ENCODE measurements around the gene MVB12B. TPM values are rescaled to one million over a fixed set of nuclear protein-coding genes. Genes with fewer than 3 reads are reported as not detected.

The MVB12B gene
- total and polyA plus RNA-seq, 8 donors = 2.3 to 21.9 (median 6.4) TPM

DNA sequence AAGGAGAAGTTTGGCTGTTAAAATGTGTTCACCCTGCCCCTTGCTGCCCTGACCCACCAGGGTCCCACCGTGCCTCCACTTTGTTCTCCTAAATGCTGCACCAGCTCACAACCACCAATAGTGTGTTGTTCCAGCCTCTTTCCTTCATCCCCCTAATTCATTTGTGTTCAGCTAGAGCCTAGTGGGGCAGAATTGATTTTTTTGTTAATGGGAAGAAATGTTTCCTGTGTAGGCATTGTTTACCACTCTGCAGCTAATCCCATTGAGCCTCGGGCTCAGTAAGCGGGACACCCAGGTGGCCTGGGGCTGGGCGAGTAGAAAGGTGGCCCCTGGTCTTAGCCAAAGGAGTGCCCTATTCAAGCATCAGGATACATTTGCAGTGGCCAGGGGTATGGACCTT, 127.6 kb downstream of the MVB12B start:
- peaks cover 0 to 53% (median 18%) of the 10 kb centered on the region in 4 donors for H3K36me3 ChIP-seq
- H3K27ac ChIP-seq = no peak overlapping the region
- no peak overlapping the region for H3K4me3 ChIP-seq
- no peaks in the 10 kb centered on the region for H3K27me3 ChIP-seq
- DNase-seq = no peak
- intact Hi-C loops (cut with DNase I; ENCODE audit: low total_unique reads) = no loop called here
- WGBS, 5 donors = 80 to 94% (median 89%) methylated on average over 4 of the region's 4 CpGs
- TF ChIP-seq POLR2A (IDR thresholded peaks at IDR 0.05) = no peak
- no peak for TF ChIP-seq POLR2AphosphoS5 (IDR thresholded peaks at IDR 0.05)
- no peak for TF ChIP-seq EP300 (IDR thresholded peaks at IDR 0.05)
- TF ChIP-seq, protein P1, sequence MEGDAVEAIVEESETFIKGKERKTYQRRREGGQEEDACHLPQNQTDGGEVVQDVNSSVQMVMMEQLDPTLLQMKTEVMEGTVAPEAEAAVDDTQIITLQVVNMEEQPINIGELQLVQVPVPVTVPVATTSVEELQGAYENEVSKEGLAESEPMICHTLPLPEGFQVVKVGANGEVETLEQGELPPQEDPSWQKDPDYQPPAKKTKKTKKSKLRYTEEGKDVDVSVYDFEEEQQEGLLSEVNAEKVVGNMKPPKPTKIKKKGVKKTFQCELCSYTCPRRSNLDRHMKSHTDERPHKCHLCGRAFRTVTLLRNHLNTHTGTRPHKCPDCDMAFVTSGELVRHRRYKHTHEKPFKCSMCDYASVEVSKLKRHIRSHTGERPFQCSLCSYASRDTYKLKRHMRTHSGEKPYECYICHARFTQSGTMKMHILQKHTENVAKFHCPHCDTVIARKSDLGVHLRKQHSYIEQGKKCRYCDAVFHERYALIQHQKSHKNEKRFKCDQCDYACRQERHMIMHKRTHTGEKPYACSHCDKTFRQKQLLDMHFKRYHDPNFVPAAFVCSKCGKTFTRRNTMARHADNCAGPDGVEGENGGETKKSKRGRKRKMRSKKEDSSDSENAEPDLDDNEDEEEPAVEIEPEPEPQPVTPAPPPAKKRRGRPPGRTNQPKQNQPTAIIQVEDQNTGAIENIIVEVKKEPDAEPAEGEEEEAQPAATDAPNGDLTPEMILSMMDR (IDR thresholded peaks at IDR 0.05) = no peak
- no peaks in the 10 kb centered on the region for H3K4me1 ChIP-seq
- no peaks in the 10 kb centered on the region for H3K9me3 ChIP-seq

DNA sequence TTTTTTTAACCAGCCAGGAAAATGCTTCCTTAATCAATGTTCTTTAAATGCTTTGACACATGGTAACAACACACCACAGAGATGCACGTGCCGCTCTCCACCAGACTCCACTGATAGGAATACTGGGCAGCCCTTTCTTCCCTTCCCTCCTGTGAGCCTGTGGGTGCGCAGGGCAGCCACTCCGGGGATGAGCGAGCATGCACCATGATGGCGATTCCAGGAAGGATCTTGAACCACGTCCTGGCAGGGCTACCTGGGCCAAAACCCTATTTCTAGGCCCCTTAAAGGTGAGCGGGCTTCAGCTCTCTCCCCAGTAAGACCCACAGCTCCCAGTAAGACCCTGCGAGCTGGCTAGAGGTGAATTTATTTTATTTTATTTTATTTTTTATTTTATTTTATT, 128.2 kb downstream of the MVB12B start:
- H3K4me1 ChIP-seq = peaks cover 0 to 4% (median 0%) of the 10 kb centered on the region in 4 donors
- no peak for DNase-seq
- H3K27ac ChIP-seq = no peak overlapping the region
- intact Hi-C loops (cut with DNase I; ENCODE audit: low total_unique reads) = no loop called here
- TF ChIP-seq POLR2A (IDR thresholded peaks at IDR 0.05) (no peak), POLR2AphosphoS5 (IDR thresholded peaks at IDR 0.05) (no peak), EP300 (IDR thresholded peaks at IDR 0.05) (no peak)
- TF ChIP-seq, protein P1 (IDR thresholded peaks at IDR 0.05) = no peak
- no peaks in the 10 kb centered on the region for H3K9me3 ChIP-seq
- WGBS, 5 donors = 91 to 99% (median 97%) methylated on average over 9 of the region's 9 CpGs
- no peak overlapping the region for H3K4me3 ChIP-seq
- H3K36me3 ChIP-seq = peaks cover 0 to 53% (median 19%) of the 10 kb centered on the region in 4 donors
- H3K27me3 ChIP-seq = no peaks in the 10 kb centered on the region

DNA sequence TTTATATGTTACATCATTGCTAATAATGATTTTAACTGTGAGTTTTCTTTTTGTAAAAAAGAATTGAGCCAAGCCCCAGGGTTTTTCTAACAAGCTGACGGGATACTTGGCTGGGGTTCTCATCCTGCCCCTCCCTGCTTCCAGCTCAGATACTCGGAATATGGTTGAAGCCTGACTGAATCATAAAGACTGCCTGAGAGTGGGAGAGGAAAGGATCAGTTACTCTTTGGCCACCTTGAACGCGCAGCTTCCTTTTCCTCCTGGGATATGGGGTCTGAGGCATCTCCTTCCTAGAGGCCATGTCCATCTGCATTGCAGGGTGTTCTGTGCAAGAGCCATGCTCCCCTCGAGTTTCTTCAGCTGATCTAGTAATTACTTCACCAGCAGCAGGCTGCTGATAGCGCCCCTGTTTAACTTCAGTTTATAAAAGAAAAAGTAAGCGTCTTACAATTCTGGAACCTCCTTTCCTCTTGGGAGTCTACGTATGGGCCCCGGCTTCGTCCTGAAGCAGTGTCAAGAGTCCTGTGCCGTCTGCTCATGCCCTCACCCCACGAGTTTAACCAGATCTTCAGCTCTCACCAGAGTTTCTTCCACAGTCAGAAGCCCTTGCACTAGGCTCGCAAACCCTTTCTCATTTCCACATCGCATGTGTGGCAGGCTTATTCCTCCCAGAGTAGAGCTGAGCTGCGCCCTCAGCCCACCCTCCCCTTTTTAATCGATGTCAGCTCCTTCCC, 130.0 kb downstream of the MVB12B start:
- intact Hi-C loops (cut with DNase I; ENCODE audit: low total_unique reads) = no loop called here
- DNase-seq = peak in 1 of 2 donors; percentile 50
- Histone ChIP-seq H3K27ac (no peak overlapping the region), H3K4me1 (peaks cover 0 to 9% (median 7%) of the 10 kb centered on the region in 4 donors), H3K36me3 (peaks cover 0 to 52% (median 21%) of the 10 kb centered on the region in 4 donors), H3K4me3 (no peak overlapping the region), H3K9me3 (no peaks in the 10 kb centered on the region), H3K27me3 (no peaks in the 10 kb centered on the region)
- TF ChIP-seq, protein P1 (IDR thresholded peaks at IDR 0.05) = no peak
- TF ChIP-seq POLR2A (IDR thresholded peaks at IDR 0.05) = no peak
- no peak for TF ChIP-seq EP300 (IDR thresholded peaks at IDR 0.05)
- TF ChIP-seq POLR2AphosphoS5 (IDR thresholded peaks at IDR 0.05) = no peak
- 82 to 91% (median 87%) methylated on average over 16 of the region's 16 CpGs for WGBS, 5 donors

DNA sequence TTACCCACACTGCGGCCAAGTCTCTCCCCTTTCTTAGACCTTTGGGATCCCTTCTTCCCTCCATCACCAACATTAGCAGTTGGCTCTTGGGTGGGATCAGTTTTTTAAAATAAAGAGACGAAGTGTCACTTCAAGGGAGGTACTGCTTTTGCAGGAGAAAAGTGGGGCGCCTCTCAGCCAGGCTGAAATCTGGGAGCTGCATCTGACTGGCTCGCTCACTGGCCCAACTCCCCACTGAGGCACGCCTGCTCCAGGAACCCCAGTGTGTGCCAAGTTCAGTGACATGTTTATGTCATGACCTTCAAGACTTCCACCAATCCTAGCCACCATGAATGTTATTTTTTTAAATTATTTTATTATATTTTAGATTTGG, 130.5 kb downstream of the MVB12B start:
- 96 to 100% (median 97%) methylated on average over 5 of the region's 5 CpGs for WGBS, 5 donors
- Histone ChIP-seq H3K4me1 (peaks cover 0 to 9% (median 7%) of the 10 kb centered on the region in 4 donors), H3K36me3 (peaks cover 0 to 53% (median 17%) of the 10 kb centered on the region in 4 donors), H3K9me3 (no peaks in the 10 kb centered on the region), H3K27me3 (no peaks in the 10 kb centered on the region), H3K27ac (no peak overlapping the region), H3K4me3 (no peak overlapping the region)
- DNase-seq = no peak
- TF ChIP-seq EP300 (IDR thresholded peaks at IDR 0.05) (no peak), POLR2AphosphoS5 (IDR thresholded peaks at IDR 0.05) (no peak), POLR2A (IDR thresholded peaks at IDR 0.05) (no peak)
- TF ChIP-seq, protein P1 (IDR thresholded peaks at IDR 0.05) = no peak
- intact Hi-C loops (cut with DNase I; ENCODE audit: low total_unique reads) = no loop called here
